GM12892 (cell line): ENCODE results near the gene SNED1.

Experiments used
- POLR2A ChIP-seq: IDR thresholded peaks from 2 replicates; pipeline ENCODE4 v1.6.1; 2011; ENCODE audit warnings: low read depth, low read length, control low read depth
- POLR2AphosphoS5 ChIP-seq: IDR thresholded peaks from 2 replicates; pipeline ENCODE4 v1.6.1; 2011; ENCODE audit warnings: low read depth, low read length, control low read depth
- TAF1 ChIP-seq: IDR thresholded peaks from 2 replicates; pipeline ENCODE4 v1.6.1; 2011; ENCODE audit warnings: low read depth, mild to moderate bottlenecking, control low read depth, low read length, borderline replicate concordance

DNA sequence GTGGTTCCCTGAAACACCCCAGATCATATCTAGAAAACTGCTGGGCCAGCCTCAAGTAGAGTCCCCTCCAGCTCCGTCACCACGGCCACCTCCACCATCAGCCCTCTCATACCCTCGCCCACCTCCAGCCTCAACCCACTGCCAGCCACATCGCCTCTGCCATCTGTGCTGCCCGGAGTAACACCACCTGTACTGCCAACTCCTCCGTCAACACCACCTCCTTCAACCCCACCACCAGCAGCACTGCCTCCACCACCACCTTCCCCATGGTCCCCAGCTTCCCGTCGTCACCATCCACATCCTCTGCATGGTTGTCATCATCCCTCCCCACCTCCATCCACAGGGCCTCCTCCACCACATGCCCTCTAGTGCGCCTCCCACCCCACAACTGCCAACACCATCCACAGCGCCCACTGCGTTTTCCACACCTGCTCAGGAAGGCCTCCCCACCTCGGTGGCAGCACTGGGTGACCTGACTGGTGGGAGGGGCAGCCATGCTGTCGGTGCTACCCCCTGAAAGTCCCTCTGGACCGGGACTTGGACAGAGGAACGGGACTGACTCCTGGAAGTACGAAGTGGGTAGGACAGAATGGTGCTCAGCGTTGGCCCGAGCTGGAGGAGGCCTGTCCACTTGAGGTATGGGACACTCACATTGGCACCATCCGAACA lies 1.6 kb downstream of the SNED1 start:
- no peak for TF ChIP-seq POLR2A
- TF ChIP-seq TAF1: no peak
- TF ChIP-seq POLR2AphosphoS5: no peak
